DLD1 (cell line): Measurements from ENCODE around the gene HJURP.

Source experiments
- in situ Hi-C: cut with HindIII; loops from 2 replicates; pipeline ENCODE4 v1.10.0; 2017; ENCODE audit warnings: low sequenced_read_pairs

The HJURP gene

DNA sequence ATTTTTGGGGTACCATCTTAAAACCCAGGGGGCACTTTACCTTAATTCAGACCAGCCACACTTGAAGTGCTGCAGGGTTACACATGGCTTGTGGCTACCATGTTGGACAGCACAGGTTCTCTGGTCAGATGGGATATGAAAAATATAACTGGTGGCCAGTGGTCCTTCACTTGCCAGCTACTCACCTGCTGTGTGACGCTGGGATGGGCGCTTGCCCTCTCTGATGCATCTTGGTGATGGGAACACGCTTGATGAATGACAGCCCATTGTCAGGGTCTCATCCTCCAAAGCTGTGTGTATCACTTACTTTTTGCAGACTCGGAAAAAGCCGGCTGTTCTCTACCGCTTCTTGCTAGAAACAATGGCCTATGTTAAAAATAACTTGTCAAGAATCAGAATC, 22.5 kb downstream of the HJURP start:
- in situ Hi-C loops: no loop called here

DNA sequence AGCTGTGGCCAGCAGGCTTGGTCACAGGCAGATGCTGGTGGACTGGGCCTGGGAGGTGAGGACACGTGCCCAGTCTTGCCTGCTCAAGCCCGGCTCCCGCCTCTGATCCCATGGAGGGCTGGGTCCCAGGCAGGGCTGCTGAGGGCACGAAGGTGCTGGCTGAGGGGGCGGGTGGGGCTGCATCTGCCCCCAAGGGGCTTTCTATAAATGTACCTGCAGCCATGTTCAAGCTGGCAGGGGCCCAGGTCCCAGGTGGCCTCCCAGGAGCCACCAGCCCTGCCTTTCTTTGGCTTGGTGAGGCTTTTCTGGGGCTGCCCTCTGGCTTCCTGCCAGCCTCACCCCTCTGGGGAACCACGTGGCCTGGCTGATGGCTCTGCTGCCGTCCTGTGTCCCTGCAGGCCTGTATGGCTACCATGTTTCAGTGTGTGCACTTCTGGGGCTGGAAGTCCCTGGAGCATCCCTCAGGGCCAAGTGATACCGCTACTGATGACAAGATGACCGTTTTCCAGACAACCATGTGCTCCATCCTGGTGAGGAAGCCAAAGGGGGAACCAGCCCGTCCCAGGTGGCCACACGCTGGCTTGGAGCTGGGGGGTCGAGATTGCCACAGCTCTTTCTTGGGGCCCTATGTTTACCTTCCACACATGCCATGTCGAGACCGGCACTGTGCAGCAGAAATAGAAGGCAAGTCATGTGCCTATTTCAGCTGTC, 23.2 kb downstream of the HJURP start:
- in situ Hi-C loops: no loop called here

DNA sequence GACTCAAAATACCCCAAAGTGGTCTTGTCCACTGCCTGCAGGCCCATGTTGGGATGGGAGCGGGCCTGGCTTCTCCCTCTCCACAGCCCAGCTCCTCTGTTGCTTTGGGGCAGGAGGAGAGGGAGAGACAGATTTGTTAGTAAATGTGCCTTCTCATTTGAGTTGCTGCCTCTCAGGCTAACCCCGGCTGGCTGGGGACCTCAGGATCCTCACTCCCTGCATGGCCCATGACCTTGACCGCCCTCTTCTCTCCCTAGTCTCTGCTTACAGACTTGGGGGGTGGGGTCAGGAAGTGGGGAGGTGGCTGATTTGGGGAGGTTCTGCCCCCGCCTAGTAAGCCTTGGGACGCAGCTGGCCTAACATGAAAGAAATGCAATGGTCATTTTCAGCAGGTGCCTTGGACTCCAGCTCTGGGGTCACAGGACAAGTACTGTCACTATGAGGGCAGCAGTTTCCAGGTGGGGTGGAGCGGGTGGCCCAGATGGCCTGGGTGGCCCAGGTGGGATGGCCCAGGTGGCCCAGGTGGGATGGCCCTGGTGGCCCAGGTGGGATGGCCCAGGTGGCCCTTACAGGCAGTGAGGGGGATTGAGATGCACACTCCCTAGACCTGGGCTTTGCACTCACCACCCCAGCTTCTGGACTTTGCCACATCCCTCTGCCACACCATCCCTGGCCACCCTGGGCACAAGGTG, 24.1 kb downstream of the HJURP start:
- in situ Hi-C loops: no loop called here

DNA sequence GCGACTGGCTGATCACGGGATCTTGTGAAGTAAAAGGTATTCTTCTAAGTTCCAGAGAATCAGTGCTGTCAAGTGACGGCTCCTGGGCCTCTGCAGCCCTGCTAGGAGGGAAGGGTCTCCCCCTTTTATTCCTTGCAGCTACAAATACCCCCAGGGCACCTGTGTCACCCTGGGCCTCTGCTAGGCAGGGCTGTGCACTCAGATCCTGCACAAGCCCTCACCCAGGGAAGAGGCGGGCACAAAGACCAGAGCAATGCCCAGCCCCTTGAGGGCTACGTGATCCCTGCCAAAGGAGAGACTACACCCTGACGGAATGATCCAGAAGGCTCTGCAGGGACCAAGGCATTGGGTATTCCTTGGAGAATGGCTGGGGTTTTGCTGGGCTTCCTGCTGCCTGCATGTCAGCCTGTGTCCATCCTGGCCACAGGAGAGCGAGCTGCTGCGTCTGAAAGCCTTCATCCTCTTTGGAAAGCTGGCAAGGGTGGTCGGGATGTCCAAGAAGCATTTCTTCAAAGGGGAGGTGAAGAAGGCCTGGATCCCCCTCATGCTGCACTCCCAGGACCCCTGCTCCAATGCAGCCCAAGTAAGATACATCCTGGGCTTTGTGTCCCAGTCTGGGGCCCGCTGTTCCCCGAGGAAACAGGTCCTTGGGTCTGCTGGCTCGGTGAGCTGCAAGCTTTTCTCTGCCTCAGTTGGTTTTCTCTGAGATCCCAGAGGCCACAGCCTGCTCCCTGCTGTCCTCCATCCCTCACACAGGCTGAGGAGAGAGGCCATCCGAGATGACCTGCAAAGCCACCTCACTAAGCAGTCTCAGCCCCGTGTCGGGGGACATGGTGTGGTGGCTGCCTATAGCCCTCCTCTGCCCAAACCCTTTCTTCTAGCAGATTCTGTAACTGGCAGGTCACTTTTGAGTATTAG, 24.9 kb downstream of the HJURP start:
- in situ Hi-C loops: no loop called here

DNA sequence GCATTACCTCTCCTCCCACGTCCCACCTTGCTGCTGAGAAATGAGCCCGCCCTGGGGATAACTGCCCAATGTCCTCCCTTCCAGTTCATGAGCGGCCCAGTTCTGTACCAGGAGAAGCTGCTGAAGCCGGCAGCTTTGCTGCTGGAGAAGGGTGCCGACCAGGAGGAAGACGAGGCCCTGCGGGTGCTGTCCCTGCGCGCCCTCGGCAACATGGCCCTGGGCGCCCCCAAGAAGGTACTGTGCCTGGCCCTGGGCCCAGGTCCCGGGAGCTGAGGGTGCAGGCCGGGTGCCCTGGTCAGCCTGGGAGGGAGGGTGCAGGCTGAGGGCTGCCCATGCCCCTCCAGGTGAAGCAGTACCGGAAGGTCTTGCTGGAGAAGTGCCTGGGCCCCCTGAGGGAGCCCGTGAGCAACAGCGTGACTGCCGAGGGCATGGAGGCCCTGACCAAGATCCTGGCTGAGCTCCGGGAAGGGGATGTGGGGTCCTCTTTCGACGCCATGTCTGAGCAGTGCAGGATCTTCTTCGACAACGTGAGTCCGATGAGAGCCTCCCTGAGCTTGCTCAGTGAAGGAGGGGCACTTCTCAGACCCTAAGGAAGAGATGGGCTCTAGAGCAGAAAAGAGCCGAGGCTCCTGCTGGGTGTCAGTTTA, 25.7 kb downstream of the HJURP start:
- in situ Hi-C loops: no loop called here

DNA sequence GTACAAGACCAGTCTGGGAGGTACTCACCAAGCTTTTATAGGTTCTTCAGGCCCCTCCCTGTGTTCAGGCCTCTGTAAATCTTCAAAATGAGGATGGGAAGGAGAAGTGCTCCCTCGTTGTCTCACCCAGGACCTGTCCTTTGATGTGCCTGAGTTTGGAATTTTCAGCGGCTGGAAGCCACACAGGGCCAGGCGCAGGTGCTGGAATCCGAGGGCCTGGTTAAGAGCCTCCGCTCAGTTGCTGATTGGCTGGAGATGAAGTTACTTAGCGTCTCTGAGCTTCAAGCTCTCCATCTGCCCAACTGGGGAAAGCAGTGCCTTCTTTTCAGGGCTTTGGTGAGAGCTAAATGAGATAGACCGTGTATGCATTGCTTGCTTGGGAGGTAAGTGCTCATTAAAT, 30.0 kb downstream of the HJURP start:
- in situ Hi-C loops: no loop called here

DNA sequence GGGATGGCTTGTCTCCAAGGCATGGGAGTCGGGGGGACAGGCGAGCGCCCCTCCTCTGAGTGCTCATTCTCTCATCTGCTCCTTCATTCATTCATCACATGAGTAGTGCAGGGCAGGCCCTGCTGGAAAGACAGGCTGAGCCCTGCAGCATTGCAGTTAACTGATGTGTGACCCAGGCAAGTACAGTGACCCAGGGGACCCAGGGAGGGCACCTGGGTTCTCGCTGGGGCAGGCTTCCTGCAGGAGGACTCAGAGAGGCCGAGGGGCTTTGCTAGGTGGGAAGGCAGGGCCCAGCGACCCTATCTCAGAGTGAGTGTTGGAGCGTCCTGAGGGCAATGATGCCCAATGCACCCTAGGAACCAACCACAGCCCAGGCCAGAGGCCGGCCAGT, 30.6 kb downstream of the HJURP start:
- in situ Hi-C loops: no loop called here

DNA sequence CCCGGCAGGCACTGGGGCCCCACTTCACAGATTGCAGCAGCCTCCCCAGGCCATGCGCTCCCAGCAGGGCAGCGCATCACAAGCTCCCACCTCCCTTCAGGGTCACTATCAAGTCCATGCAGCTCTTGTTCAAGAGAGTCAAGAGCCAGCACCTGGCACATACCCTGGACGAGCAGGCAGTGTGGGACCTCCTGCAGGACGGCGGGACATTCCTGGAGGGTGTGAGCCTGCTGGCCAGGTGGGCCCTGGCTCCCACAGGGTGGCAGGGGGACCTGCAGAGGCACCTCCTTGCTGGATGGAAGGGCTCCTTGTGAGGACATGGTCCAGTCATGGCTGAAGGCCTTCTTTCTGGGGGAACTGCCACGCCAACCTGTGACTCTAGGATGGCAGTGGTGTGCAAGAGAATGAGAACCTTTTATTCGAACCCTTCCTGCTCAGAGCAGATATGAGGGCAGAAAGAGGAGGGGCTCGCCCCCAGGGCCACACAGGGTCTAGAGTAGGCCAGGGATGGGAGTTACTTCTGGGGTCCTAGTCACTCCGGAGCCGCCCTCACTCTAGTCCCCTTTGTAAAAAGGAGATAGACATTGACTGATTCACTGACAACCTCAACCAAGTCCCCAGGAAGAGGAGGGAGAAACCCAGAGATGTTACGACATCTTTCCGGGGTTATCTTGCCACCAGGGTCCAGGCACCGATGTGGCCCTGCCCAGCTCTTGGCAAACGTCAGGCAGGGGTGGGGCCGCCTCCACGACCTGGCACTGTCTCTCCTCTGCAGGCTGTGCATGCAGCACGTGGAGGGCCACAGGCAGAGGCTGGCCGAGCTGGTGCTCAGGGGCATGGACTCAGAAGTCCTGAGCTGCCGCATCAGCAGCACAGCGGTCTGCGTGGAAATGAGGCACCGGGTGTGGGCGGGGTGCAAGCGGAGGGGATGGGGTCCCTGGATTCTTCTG, 31.3 kb downstream of the HJURP start:
- in situ Hi-C loops: no loop called here

DNA sequence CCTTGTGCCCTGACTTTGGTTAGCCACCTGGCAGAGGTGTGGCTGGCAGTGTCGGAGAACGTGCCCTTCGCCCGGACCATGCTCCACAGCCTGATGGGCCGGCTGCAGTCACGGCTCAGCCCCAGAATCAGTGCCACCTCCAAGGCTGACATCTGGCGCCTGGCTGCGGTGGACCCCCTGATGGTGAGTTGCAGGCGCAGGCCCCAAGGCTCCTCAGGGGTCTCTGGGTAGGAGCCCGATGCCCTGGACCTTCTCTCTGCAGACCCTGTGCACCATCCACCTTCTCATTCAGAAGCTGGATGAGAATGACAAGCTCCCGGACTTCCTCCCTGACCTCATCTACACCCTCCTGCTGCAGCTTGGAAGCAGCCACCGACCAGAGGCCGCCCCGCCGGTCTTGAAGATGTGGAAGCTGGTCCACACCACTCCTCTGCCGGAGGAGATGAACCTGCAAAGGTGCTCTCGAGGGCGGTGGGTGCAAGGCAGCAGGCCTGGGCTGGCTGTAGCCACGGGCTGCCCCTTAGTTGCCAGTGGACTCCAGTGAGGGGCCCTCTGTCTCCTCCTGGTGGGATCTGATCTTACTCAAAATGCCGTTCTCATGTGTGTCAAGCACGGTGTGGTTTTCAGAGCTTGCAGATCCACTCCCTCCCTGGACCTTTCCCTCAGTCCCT, 32.1 kb downstream of the HJURP start:
- in situ Hi-C loops: no loop called here

DNA sequence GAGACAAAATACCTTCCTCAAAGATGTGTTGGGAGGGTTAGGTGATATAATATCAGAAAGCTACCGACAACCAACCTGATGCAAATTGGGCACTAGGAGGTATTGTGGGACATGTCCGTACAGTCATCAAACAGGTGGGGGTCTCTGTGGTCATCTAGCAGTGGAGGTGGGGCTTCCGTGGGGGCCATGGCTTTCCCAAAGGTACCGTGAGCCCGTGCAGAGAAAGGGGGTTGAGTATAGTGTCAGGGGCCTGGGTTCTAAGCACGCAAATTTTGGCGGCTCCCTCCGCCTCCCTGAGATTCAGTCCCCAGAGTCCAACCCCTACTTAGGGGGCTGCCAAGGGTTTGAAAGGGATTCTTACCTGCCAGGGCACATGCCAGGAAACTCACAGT, 32.6 kb downstream of the HJURP start:
- in situ Hi-C loops: no loop called here

DNA sequence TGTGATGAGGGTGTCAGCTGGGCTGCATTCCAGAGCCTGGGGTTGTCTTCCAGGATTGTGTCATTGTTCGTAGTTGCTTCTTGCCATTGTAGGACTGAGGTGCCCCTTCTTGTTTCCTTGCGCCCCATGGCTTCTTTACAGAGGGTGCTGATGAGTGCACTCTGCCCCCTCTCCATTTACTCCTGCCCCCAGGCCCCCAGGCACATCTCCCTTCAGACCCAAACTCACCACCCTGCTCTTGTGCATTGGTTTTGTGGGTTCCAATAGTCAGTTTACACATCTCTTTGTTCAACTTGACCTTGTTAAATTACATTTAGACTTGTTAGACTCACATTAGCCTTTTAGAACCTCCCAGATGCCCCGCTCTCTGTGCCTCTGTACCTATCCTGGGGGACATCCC, 33.1 kb downstream of the HJURP start:
- in situ Hi-C loops: no loop called here

DNA sequence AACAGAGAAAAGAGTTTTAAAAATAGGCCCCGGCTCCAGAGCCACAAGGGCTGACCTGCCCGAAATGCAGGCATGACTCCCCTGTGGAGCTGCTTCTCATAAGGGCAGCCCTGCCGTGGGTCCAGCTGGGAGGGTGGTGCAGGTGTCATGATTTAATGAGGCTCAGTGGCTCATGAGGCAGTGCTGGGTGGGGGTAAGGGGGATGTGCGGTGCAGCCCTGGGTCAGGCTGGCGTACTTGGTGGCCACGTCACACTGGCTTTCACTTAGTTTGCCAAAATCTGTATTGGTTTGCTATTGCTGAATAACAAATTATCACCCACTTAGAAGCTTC, 33.6 kb downstream of the HJURP start:
- in situ Hi-C loops: no loop called here

DNA sequence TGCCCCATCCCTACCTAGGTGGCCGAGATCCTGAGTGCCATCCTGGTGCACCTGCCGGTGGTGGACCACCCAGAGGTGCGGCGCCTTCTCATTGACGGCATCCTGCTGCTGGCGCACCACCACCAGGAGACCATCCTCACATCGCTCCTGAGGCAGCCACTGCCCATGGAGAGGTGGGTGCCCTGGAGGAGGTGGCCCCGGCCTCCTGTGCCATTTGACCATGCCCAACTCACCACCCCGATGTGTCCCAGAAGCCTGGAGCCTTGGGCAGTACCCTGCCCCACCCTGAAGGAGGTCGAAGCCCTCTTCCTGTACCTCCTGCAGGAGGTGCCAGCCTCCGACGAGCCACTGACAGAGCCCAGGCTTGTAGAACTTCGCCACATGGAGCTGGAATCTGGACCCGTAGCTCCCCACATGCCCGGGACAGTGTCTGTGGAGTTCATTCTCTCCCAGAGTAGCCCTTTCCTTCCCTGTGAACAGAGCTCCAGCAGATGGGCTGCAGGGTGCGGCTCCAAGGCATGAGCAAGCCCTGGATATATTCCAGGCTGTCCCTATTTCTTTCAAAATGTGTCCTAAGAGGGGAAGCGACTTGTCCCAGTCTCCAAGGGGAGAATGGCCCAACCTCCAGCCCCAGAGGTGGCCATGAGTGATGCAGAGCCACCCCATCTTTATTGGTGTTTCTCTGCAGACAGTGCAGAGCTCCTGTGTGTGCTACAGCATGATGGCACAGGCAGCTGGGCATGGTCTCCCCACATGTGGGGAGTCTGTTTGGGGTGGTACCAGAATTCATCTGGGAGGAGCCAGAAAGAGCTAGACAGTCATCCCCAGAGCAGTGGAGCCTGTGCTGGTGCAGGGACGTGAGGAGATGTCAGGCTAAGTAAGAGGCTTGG, 34.2 kb downstream of the HJURP start:
- in situ Hi-C loops: no loop called here

DNA sequence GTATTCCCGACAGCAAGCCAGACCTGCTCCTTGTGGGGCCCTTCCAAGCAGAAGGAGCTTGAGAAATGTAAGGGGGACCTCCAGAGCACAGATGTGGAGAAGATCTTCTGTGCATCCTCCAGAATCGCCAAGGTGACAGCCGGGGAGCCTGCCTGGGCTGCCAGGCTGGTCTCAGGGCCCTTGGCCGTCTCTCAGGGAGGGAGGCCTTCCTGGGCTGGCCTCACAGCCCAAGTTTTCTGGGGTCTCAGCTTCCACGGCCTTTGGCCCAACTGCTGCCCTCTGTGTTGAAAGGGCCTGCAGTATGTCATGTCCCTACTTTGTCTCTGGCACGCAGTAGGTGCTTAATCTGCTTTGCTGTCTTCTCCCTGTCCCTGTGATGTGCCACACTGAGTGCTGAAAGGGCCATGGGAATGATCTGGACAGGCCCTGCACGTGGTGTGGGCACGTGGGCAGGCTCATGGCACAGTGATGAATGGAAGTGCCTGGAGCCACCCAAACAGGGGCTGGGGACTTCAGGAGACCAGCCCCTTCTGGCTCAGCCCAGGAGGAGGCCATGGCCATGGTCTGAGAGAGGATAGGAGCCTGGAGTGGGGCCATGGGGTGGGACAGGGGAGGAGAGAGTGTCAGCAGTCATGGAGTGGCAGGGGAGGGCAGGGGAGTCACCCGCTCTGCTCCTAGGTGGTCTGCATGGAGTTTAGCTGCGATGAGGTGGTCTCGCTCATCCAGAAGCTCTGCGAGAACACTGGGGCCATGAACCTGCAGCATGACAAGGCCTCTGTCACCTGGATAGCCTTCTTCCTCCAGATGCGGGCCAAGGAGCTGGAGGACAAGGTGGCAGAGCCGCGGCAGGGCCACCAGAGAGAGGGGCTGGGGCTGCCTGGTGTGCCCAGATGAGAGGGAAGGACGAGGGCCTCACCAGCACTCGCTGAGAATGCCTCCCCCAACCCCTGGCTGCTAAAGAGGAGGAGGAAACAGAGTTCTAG, 35.4 kb downstream of the HJURP start:
- in situ Hi-C loops: no loop called here

DNA sequence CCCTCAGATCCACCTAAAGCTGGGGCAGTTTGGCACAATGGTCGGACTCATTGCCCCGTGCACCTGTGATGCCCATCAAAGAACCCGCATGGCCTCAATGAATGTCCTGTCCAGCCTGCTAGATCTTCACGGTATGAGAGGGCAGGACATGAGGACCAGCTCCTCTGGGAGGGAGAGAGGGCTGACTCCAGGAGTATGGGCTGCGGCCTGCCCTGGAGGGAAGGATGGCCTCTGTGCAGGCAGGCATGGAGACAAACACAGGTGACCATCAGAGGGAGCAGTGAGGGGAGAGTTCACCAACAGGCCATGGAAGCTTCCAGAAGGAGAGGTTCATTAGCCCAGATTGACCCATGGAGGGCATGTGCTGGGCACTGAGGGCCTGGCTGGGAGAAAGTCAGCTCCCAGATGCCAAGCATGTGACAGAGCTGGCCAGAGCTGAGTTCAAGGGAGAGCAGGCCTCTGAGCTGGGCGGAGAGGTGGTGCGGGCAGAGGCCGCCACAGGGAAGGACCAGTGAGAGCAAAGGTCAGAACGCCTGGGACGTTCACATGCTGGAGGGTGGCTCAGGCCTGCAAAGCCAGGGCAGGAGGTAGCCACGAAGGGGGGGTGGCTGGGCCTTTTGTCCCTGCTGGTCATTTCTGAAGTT, 36.2 kb downstream of the HJURP start:
- in situ Hi-C loops: no loop called here

DNA sequence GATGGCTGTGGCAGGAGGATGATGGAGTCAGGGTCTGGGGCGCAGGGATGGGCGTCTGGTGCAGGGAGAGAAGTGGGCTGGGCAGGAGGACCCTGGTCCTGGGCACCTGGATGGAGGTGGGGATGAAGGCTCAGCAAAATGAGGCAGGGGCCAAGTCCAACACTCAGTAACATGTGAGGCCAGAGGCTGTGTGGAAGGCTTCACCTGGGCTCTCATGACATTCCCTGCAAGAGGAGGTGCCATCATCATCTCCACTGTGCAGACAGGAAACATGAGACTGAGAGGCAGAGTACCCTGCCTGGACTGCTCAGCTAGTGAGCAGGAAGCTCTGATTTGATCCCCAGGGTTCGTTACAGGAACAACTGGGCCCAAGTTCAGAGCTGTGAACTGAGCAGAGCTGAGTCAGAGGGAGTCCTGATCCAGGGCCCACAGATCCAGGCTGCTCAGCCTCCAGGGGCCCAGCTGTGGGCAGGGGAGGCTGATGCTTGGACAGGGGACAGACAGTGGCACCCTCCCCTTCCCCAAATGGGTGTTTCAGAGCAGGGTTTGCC, 36.9 kb downstream of the HJURP start:
- in situ Hi-C loops: no loop called here

DNA sequence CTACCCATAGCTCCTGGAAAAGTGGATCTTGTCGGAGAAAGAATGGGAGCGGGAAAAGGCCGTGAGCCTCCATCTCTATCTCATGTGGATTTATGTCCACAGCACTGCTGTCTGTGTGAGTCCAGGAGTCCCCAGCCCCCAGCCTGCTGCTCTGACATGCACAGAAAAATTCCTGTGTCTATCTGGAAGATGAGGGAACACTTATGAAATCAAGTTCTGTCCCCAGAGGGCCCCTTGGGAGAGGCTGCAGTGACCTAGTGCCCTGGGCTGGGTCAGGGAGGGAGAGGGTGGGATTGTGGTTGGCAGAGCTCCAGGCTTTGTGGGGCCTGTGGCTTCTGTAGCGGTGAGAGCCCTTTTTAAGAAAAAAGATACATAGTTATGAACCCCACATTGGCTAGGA, 37.6 kb downstream of the HJURP start:
- in situ Hi-C loops: no loop called here
